Glutamatergic neuron (in vitro differentiated cells): ENCODE results near the gene IL6R. TPM values are rescaled to one million over a fixed set of nuclear protein-coding genes. Genes with fewer than 3 reads are reported as not detected.

Experiments used
- DNase-seq: peaks from one replicate; pipeline ENCODE4 v3.0.0; 2022
- H3K27ac Mint-ChIP-seq: one replicate; pipeline ENCODE4 v1.8.0; 2020; ENCODE audit warnings: mild to moderate bottlenecking, mixed read lengths, inconsistent platforms; ENCODE audit not compliant: unreplicated experiment
- H3K27me3 Mint-ChIP-seq: one replicate; pipeline ENCODE4 v1.8.0; 2020; ENCODE audit warnings: mild to moderate bottlenecking, moderate library complexity, mixed read lengths, inconsistent platforms; ENCODE audit not compliant: unreplicated experiment
- H3K36me3 Mint-ChIP-seq: one replicate; pipeline ENCODE4 v1.8.0; 2020; ENCODE audit warnings: mild to moderate bottlenecking, mixed read lengths, inconsistent platforms; ENCODE audit not compliant: unreplicated experiment
- H3K4me1 Mint-ChIP-seq: one replicate; pipeline ENCODE4 v1.8.0; 2020; ENCODE audit warnings: mild to moderate bottlenecking, low read depth, mixed read lengths, inconsistent platforms; ENCODE audit not compliant: unreplicated experiment
- H3K4me3 Mint-ChIP-seq: one replicate; pipeline ENCODE4 v1.8.0; 2020; ENCODE audit warnings: mild to moderate bottlenecking, mixed read lengths, inconsistent platforms; ENCODE audit not compliant: unreplicated experiment
- H3K9me3 Mint-ChIP-seq: one replicate; pipeline ENCODE4 v1.8.0; 2020; ENCODE audit warnings: mild to moderate bottlenecking, moderate library complexity, mixed read lengths, inconsistent platforms; ENCODE audit not compliant: unreplicated experiment
- CTCF ChIP-seq: fragments of 200-600 bp; sonication (generic); IDR thresholded peaks from one replicate; pipeline ENCODE4 v1.5.0; 2021; ENCODE audit not compliant: partially characterized antibody, unreplicated experiment
- total RNA-seq: library from RNA; stranded (reverse); fragmentation: NEBNext Ultra II Directional; extraction: Animal tissue kit (Norgen Biotek cat#: 25700); gene quantifications from one replicate; pipeline ENCODE4 v1.2.1, GENCODE V29; 2021; ENCODE audit not compliant: unreplicated experiment

IL6R gene
- total RNA-seq, 1 donor from 2014 or later = 1.6 TPM

GRCh38 chr1:154453574-154454352 lies 48.6 kb downstream of the IL6R start:
- H3K36me3 Mint-ChIP-seq = peaks cover 6% of the 10 kb centered on the region
- peaks cover 3% of the 10 kb centered on the region for H3K4me1 Mint-ChIP-seq
- H3K4me3 Mint-ChIP-seq = no peak overlapping the region
- peaks cover 4% of the 10 kb centered on the region for H3K9me3 Mint-ChIP-seq
- H3K27ac Mint-ChIP-seq = peak overlapping the region; percentile 9
- peaks cover 6% of the 10 kb centered on the region for H3K27me3 Mint-ChIP-seq
- no peak for TF ChIP-seq CTCF
- DNase-seq = no peak

DNA sequence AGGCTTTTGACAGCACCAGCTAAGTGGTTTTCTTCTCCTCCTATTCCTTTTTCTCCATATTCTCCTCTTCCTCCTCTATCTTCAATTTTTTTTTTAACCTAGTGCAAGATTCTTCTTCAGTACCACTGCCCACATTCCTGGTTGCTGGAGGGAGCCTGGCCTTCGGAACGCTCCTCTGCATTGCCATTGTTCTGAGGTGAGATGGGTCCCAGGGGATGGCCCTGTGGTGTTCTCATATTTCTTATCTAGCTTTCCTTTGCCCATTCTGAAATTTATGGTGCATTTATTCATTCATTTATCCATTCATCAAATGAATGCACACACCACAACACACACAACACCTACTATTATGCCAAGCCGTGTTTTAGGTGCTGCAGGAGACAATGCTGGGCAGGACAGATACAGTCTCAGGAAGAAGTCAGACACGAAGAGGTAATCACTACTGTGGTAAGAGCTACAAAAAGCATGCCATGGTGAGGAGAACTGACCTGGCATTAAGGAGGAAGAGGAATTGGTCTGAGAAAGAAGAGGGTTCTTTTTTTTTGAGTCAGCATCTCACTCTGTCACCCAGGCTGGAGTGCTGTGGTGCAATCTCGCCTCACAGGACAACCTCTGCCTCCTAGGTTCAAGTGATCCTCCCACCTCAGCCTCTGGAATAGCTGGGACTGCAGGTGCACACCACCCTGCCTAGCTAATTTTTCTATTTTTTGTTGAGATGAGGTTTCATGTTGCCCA lies 49.4 kb downstream of the IL6R start:
- Mint-ChIP-seq H3K9me3 (peaks cover 4% of the 10 kb centered on the region), H3K27ac (no peak overlapping the region), H3K4me1 (peaks cover 3% of the 10 kb centered on the region), H3K36me3 (peaks cover 6% of the 10 kb centered on the region), H3K27me3 (peaks cover 6% of the 10 kb centered on the region), H3K4me3 (no peak overlapping the region)
- TF ChIP-seq CTCF = no peak
- DNase-seq = no peak

DNA sequence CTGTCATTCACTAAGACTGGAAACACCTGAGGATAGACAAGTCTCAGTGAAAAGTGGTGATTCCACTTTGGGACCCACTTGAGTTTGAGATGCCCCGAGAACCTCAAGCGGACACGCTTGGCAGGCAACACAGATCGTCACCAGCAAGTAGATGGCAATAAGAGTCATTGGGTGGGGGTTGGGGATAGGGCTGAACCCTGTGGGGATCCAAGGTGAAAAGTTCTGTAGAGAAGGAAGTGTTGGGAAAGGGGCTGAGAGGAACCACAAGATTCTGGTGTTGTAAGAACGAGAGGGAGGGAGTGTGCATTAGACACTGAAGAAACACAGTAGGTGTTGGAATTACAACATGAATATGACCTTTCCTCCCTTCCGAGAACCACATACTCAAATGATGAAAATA lies 51.5 kb downstream of the IL6R start:
- peaks cover 5% of the 10 kb centered on the region for H3K9me3 Mint-ChIP-seq
- no peak for DNase-seq
- H3K4me1 Mint-ChIP-seq = peaks cover 3% of the 10 kb centered on the region
- H3K27me3 Mint-ChIP-seq = peaks cover 8% of the 10 kb centered on the region
- H3K27ac Mint-ChIP-seq = no peak overlapping the region
- peaks cover 6% of the 10 kb centered on the region for H3K36me3 Mint-ChIP-seq
- H3K4me3 Mint-ChIP-seq = no peak overlapping the region
- TF ChIP-seq CTCF = no peak

GRCh38 chr1:154459080-154459479 lies 53.9 kb downstream of the IL6R start:
- no peak for DNase-seq
- Mint-ChIP-seq H3K27me3 (peaks cover 3% of the 10 kb centered on the region), H3K9me3 (peaks cover 1% of the 10 kb centered on the region), H3K4me1 (peaks cover 3% of the 10 kb centered on the region), H3K27ac (no peak overlapping the region), H3K36me3 (no peaks in the 10 kb centered on the region), H3K4me3 (no peak overlapping the region)
- no peak for TF ChIP-seq CTCF
